ENCODE data around the gene GNB5. TPM values are rescaled to one million over a fixed set of nuclear protein-coding genes. Genes with fewer than 3 reads are reported as not detected.
A peak's percentile ranks its signal among the peaks of the same experiment; 100 is the strongest.

Gene GNB5
- total RNA-seq, 1 experiment from 2014 or later, result 48.8 TPM

DNA sequence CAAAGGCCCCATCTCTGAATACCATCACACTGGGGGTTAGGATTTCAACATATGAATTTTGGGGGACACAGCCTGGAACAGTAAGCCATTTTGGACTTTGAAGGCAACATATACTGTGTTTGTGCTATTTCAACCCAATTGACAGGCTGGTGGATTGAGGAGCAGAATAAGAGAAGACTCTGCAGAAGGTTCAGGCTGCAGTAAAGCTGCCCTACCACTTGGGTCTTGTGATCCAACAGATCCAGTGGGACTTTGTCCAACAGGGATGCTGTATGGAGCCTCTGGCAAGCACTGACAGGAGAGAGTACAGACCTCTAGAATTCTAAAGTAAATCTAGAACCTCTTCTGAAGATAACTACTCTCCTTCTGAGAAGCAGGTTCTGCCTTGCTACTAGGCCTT lies 77.5 kb downstream of the GNB5 start:
- TF ChIP-seq, protein P1, sequence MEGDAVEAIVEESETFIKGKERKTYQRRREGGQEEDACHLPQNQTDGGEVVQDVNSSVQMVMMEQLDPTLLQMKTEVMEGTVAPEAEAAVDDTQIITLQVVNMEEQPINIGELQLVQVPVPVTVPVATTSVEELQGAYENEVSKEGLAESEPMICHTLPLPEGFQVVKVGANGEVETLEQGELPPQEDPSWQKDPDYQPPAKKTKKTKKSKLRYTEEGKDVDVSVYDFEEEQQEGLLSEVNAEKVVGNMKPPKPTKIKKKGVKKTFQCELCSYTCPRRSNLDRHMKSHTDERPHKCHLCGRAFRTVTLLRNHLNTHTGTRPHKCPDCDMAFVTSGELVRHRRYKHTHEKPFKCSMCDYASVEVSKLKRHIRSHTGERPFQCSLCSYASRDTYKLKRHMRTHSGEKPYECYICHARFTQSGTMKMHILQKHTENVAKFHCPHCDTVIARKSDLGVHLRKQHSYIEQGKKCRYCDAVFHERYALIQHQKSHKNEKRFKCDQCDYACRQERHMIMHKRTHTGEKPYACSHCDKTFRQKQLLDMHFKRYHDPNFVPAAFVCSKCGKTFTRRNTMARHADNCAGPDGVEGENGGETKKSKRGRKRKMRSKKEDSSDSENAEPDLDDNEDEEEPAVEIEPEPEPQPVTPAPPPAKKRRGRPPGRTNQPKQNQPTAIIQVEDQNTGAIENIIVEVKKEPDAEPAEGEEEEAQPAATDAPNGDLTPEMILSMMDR (IDR thresholded peaks at IDR 0.05; ENCODE audit: unreplicated experiment), result no peak
- BruUV-seq (replicated peaks), result no TSS peak
- H3K4me3 Mint-ChIP-seq (ENCODE audit: low read depth, unreplicated experiment), result no peak overlapping the region

DNA sequence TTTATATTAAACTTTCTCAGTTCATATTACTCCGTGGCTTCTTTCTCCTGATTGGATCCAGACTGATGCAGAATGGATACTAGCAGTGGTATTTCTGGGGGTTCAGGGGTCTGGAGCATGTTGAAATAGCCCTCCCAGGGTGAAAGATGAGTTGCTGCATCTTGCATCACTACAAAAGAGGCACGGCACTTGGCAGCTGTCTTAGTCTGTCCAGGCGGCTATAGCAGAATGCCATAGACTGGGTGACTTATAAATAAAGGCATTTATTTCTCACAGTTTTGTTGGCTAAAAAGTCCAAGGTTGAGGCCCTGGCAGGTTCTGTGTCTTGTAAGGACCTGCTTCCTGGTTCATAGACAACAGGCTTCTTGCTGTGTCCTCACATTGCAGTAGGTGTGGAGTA lies 78.0 kb downstream of the GNB5 start:
- no TSS peak for BruUV-seq (replicated peaks)
- intact Hi-C loops (cut with micrococcal nuclease; ENCODE audit: unreplicated experiment), result no loop called here
- Mint-ChIP-seq H3K27me3 (ENCODE audit: unreplicated experiment) (no peaks in the 10 kb centered on the region), H3K27ac (ENCODE audit: unreplicated experiment) (no peak overlapping the region), H3K4me3 (ENCODE audit: low read depth, unreplicated experiment) (no peak overlapping the region), H3K9me3 (ENCODE audit: low read depth, unreplicated experiment) (no peaks in the 10 kb centered on the region), H3K36me3 (ENCODE audit: insufficient read depth, unreplicated experiment) (peaks cover 4% of the 10 kb centered on the region), H3K4me1 (ENCODE audit: low read depth, unreplicated experiment) (peaks cover 16% of the 10 kb centered on the region)
- TF ChIP-seq, protein P1 (IDR thresholded peaks at IDR 0.05; ENCODE audit: unreplicated experiment), result no peak
- DNase-seq, result no peak
- CTCF ChIA-PET, result interaction anchor here (0.6 kb wide), 1 partner anchor 10 kb away, joined by 4 read pairs; no protein-coding TSS in a partner anchor

More for the DNA sequence above, 77.5 kb downstream of the GNB5 start:
- H3K27ac Mint-ChIP-seq (ENCODE audit: unreplicated experiment), result no peak overlapping the region
- CTCF ChIA-PET, result interaction anchor here (0.6 kb wide), 1 partner anchor 10 kb away, joined by 4 read pairs; no protein-coding TSS in a partner anchor
- intact Hi-C loops (cut with micrococcal nuclease; ENCODE audit: unreplicated experiment), result no loop called here
- peaks cover 4% of the 10 kb centered on the region for H3K36me3 Mint-ChIP-seq (ENCODE audit: insufficient read depth, unreplicated experiment)
- H3K27me3 Mint-ChIP-seq (ENCODE audit: unreplicated experiment), result no peaks in the 10 kb centered on the region
- DNase-seq, result no peak
- H3K9me3 Mint-ChIP-seq (ENCODE audit: low read depth, unreplicated experiment), result no peaks in the 10 kb centered on the region
- H3K4me1 Mint-ChIP-seq (ENCODE audit: low read depth, unreplicated experiment), result peaks cover 16% of the 10 kb centered on the region

DNA sequence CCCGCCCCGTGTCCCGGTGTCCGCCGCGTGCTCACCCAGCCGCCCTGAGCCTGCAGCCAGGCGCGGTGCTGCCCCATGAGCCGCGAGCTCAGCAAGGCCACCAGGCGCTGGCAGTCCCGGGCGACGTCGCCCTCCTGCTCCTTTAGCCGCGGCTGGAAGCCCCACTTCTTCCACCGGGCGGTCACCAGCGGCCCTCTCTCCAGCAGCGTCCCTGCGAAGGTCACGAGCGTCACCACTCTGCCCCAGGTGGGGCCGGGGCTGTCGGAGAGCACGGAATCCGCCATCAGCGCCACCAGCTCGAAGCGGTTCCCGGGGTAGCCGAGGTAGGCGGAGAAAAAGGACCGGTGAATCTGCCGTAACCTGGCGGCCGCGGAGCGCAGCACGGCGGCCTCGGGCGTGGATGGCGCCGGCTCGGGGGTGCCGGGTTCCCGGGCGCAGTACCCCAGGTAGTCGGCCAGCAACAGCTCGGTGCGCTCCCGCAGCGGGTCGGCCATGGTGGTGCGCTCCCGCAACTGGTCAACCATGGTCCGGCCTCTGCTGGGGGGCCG lies 78.9 kb downstream of the GNB5 start:
- TF ChIP-seq, protein P1 (IDR thresholded peaks at IDR 0.05; ENCODE audit: unreplicated experiment), result no peak
- Mint-ChIP-seq H3K4me1 (ENCODE audit: low read depth, unreplicated experiment) (peaks cover 16% of the 10 kb centered on the region), H3K9me3 (ENCODE audit: low read depth, unreplicated experiment) (no peaks in the 10 kb centered on the region), H3K36me3 (ENCODE audit: insufficient read depth, unreplicated experiment) (peaks cover 4% of the 10 kb centered on the region), H3K4me3 (ENCODE audit: low read depth, unreplicated experiment) (peak overlapping the region; percentile 73), H3K27ac (ENCODE audit: unreplicated experiment) (no peak overlapping the region), H3K27me3 (ENCODE audit: unreplicated experiment) (no peaks in the 10 kb centered on the region)
- no TSS peak for BruUV-seq (replicated peaks)
- CTCF ChIA-PET, result interaction anchor here (1.0 to 1.2 kb wide), 2 partner anchors 9 to 34 kb away, joined by 6 to 12 read pairs; no protein-coding TSS in a partner anchor
- DNase-seq, result peak; percentile 46
- intact Hi-C loops (cut with micrococcal nuclease; ENCODE audit: unreplicated experiment), result no loop called here

DNA sequence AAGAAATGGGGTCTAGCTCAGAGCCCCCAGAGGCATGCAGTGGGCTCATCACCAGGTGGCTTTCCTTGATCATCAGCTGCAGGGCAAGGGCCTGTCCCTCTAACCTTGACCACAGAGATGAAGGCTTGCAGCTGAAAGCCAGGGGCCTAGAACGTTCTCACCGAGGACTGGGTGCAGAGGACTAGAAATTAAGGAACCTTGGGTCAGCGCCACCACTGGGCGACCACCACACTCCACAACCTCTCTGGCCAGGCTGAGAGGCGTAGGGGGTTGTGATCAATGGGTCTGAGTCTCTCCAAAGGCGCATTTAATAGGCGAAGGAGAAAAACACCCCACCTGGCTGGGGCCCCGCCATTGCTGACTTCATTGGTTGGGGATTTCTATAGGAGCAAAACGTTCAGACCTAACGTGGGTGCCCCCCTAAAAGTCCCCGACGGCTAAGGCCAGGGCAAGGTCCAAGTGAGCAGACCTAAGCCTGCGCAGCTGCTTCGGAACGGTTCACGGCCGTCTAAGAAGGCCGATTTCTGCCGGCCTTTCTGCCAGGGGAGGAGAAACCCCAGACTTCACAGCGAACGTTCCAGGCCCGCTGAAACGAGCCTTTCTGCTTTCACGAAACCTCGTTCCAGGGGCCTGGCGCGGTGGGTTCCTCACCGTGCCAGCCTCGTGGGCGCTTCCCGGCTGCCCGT lies 79.5 kb downstream of the GNB5 start:
- no peaks in the 10 kb centered on the region for H3K27me3 Mint-ChIP-seq (ENCODE audit: unreplicated experiment)
- TF ChIP-seq, protein P1 (IDR thresholded peaks at IDR 0.05; ENCODE audit: unreplicated experiment), result no peak
- peaks cover 14% of the 10 kb centered on the region for H3K4me1 Mint-ChIP-seq (ENCODE audit: low read depth, unreplicated experiment)
- intact Hi-C loops (cut with micrococcal nuclease; ENCODE audit: unreplicated experiment), result no loop called here
- no TSS peak for BruUV-seq (replicated peaks)
- no peak for DNase-seq
- CTCF ChIA-PET, result interaction anchor here (1.0 to 1.2 kb wide), 2 partner anchors 8 to 33 kb away, joined by 6 to 12 read pairs; no protein-coding TSS in a partner anchor
- peaks cover 4% of the 10 kb centered on the region for H3K36me3 Mint-ChIP-seq (ENCODE audit: insufficient read depth, unreplicated experiment)
- no peak overlapping the region for H3K27ac Mint-ChIP-seq (ENCODE audit: unreplicated experiment)
- H3K4me3 Mint-ChIP-seq (ENCODE audit: low read depth, unreplicated experiment), result peak overlapping the region; percentile 73
- no peaks in the 10 kb centered on the region for H3K9me3 Mint-ChIP-seq (ENCODE audit: low read depth, unreplicated experiment)

Data from Calu3 (cell line).